Panc1 (cell line): ENCODE measurements around the gene KDM5A. TPM values are rescaled to one million over a fixed set of nuclear protein-coding genes. Genes with fewer than 3 reads are reported as not detected.

Experiments
- ATAC-seq: fragments of 200-7000 bp; cut with Tn5 transposase; 2 replicates; pipeline ENCODE4 v1.9.1; 2020; ENCODE audit warnings: mild to moderate bottlenecking, moderate library complexity
- BruUV-seq: library from RNA; stranded (reverse); fragments of 400-500 nt; replicated peaks from 2 replicates; lab custom pipeline; 2021; lab: Mats Ljungman, UMichigan
- CTCF ChIA-PET: fragments of 300-600 bp; sonication (Branson Sonifier 250); formaldehyde crosslinking; loops from one replicate; lab custom pipeline; 2022; ENCODE audit warnings: antibody characterized with exemption; lab: Charles Lee
- POLR2A ChIA-PET: fragments of 300-600 bp; sonication (Branson Sonifier 250); formaldehyde crosslinking; loops from one replicate; lab custom pipeline; 2022; ENCODE audit warnings: antibody characterized with exemption; lab: Charles Lee
- DNase-seq: peaks from one replicate; pipeline ENCODE4 v3.0.0-alpha.2; 2010; ENCODE audit warnings: low read depth, low spot score
- H3K27ac ChIP-seq: 2 replicates; pipeline ENCODE4 v1.5.1; 2011; ENCODE audit warnings: mild to moderate bottlenecking, low read length, inconsistent platforms
- H3K27me3 ChIP-seq: fragments of 200-500 bp; sonication (Bioruptor generic); 2 replicates; pipeline ENCODE4 v1.6.0; 2014; ENCODE audit warnings: low read length, inconsistent platforms; ENCODE audit not compliant: control insufficient read depth, insufficient read depth
- H3K36me3 ChIP-seq: fragments of 200-500 bp; sonication (Bioruptor generic); 2 replicates; pipeline ENCODE4 v1.5.1; 2014; ENCODE audit warnings: inconsistent platforms, mild to moderate bottlenecking, low read length, moderate library complexity; ENCODE audit not compliant: control insufficient read depth, insufficient read depth
- H3K4me1 ChIP-seq: 2 replicates; pipeline ENCODE4 v1.5.1; 2011; ENCODE audit warnings: inconsistent platforms, mild to moderate bottlenecking, low read length, moderate library complexity; ENCODE audit not compliant: control insufficient read depth, insufficient read depth
- H3K4me3 ChIP-seq, 2 experiments: 2 replicates each; pipeline ENCODE4 v1.5.1; 2011 to 2012; ENCODE audit warnings: low read depth in 2 of 2, low read length in 2 of 2, mild to moderate bottlenecking in 2 of 2, inconsistent platforms in 1 of 2, moderate library complexity in 1 of 2
- H3K9me3 ChIP-seq: fragments of 200-500 bp; sonication (Bioruptor generic); 2 replicates; pipeline ENCODE4 v1.5.1; 2014; ENCODE audit warnings: low read depth, mild to moderate bottlenecking, inconsistent platforms, low read length, moderate library complexity; ENCODE audit not compliant: control insufficient read depth, insufficient read depth
- POLR2AphosphoS5 ChIP-seq: IDR thresholded peaks from 2 replicates; pipeline ENCODE4 v1.6.1; 2012; ENCODE audit warnings: mild to moderate bottlenecking, low read depth, low read length, moderate library complexity
- SIN3A ChIP-seq: IDR thresholded peaks from 2 replicates; pipeline ENCODE4 v1.6.1; 2012; ENCODE audit warnings: low read depth, mild to moderate bottlenecking, low read length, moderate library complexity, borderline replicate concordance; ENCODE audit not compliant: insufficient read depth
- TCF7L2 ChIP-seq: IDR thresholded peaks from 2 replicates; pipeline ENCODE4 v1.6.1; 2011; ENCODE audit warnings: mild to moderate bottlenecking, low read depth, low read length, inconsistent platforms
- in situ Hi-C: cut with HindIII; loops from 2 replicates; pipeline ENCODE4 v1.10.0; 2016; ENCODE audit warnings: low sequenced_read_pairs, low pct_unique_long_range_greater_than_20kb
- intact Hi-C: fragments of 100-400 bp; cut with micrococcal nuclease; formaldehyde crosslinking; loops from one replicate; pipeline ENCODE4 v1.10.0; 2022; ENCODE audit not compliant: unreplicated experiment
- total RNA-seq: library from RNA; stranded (reverse); gene quantifications from one replicate; pipeline ENCODE4 v1.2.1, GENCODE V29; 2021; ENCODE audit not compliant: unreplicated experiment
- TF ChIP-seq, protein P1 (sequence below), 2 experiments: IDR thresholded peaks; 2 replicates each; pipeline ENCODE4 v1.6.1; 2011 to 2012; ENCODE audit warnings: low read depth in 2 of 2, control low read depth in 1 of 2, low read length in 1 of 2, mild to moderate bottlenecking in 1 of 2, moderate library complexity in 1 of 2; ENCODE audit not compliant: insufficient read depth in 1 of 2
- TF ChIP-seq, protein P2 (sequence below): fragments of 450-650 bp; IDR thresholded peaks from 2 replicates; pipeline ENCODE4 v1.5.1; 2017; ENCODE audit warnings: mild to moderate bottlenecking

KDM5A gene
- total RNA-seq, 1 experiment from 2014 or later: 49.0 TPM

DNA sequence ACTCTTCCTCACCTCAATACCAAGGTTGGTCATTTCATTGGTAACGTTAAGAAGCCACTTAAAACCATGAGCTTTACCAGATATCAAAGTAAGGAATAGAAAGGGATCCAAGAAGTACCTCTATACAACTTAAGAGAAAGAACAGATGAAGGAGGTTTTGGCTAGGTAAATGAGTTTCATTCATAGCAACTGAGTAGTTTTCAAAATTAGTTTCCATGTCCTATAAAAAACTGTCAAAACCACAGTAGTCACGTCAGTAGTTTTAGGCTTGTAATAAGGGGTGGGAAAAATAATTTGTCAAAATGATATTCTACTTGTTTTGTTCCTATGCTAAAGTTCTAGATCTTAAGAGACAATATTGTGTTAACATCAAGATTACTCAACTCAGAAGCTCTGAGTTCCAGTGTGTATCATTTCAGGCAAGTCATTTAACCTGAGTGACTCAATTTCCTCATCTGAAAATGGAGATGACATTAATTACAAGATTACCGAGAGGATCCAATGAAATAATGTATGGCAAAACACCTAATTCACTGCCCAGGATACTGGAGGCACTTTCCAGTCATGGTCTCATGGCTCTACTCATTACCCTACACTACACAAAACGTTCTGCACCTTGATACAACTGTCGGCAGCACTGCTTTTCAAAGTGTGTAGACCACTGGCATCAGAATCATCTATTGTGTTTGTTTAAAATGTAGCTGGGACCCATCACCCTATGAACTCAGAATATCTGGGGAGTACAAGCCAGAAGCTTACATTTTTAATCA is 102.4 kb downstream of the KDM5A start:
- H3K4me1 ChIP-seq: no peaks in the 10 kb centered on the region
- CTCF ChIA-PET: no interaction called here
- intact Hi-C loops: no loop called here

DNA sequence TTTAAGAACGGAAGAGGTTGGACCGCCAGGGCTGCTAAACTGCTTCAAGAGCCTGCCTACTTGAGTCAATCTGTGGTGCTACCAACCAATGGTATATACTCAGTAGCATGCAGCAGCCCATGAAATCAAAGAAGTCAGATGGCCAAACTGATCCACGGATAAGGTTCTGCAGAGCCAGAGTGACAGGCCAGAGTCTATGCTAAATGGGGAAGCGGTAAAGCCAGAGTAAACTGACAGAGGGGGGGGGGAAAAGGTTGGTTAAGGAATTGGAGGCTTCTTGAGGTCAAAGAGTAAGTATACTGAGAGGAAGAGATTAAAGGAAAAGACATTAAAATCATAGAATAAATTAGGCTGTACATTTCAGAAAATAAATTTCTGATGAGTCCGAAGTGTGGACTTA is 111.1 kb downstream of the KDM5A start:
- no peaks in the 10 kb centered on the region for H3K27me3 ChIP-seq
- POLR2A ChIA-PET: no interaction called here
- ATAC-seq: no peak
- CTCF ChIA-PET: no interaction called here
- H3K27ac ChIP-seq: no peak overlapping the region
- no peak overlapping the region for H3K4me3 ChIP-seq
- in situ Hi-C loops: no loop called here
- DNase-seq: no peak
- no peaks in the 10 kb centered on the region for H3K9me3 ChIP-seq
- no TSS peak for BruUV-seq
- H3K4me1 ChIP-seq: no peaks in the 10 kb centered on the region
- TF ChIP-seq, protein P1, sequence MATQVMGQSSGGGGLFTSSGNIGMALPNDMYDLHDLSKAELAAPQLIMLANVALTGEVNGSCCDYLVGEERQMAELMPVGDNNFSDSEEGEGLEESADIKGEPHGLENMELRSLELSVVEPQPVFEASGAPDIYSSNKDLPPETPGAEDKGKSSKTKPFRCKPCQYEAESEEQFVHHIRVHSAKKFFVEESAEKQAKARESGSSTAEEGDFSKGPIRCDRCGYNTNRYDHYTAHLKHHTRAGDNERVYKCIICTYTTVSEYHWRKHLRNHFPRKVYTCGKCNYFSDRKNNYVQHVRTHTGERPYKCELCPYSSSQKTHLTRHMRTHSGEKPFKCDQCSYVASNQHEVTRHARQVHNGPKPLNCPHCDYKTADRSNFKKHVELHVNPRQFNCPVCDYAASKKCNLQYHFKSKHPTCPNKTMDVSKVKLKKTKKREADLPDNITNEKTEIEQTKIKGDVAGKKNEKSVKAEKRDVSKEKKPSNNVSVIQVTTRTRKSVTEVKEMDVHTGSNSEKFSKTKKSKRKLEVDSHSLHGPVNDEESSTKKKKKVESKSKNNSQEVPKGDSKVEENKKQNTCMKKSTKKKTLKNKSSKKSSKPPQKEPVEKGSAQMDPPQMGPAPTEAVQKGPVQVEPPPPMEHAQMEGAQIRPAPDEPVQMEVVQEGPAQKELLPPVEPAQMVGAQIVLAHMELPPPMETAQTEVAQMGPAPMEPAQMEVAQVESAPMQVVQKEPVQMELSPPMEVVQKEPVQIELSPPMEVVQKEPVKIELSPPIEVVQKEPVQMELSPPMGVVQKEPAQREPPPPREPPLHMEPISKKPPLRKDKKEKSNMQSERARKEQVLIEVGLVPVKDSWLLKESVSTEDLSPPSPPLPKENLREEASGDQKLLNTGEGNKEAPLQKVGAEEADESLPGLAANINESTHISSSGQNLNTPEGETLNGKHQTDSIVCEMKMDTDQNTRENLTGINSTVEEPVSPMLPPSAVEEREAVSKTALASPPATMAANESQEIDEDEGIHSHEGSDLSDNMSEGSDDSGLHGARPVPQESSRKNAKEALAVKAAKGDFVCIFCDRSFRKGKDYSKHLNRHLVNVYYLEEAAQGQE (IDR thresholded peaks at IDR 0.05; ENCODE audit: insufficient read depth in 1 of 2, low read depth in 2 of 2, low read length in 1 of 2): no peak
- TF ChIP-seq, protein P2, sequence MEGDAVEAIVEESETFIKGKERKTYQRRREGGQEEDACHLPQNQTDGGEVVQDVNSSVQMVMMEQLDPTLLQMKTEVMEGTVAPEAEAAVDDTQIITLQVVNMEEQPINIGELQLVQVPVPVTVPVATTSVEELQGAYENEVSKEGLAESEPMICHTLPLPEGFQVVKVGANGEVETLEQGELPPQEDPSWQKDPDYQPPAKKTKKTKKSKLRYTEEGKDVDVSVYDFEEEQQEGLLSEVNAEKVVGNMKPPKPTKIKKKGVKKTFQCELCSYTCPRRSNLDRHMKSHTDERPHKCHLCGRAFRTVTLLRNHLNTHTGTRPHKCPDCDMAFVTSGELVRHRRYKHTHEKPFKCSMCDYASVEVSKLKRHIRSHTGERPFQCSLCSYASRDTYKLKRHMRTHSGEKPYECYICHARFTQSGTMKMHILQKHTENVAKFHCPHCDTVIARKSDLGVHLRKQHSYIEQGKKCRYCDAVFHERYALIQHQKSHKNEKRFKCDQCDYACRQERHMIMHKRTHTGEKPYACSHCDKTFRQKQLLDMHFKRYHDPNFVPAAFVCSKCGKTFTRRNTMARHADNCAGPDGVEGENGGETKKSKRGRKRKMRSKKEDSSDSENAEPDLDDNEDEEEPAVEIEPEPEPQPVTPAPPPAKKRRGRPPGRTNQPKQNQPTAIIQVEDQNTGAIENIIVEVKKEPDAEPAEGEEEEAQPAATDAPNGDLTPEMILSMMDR: no peak
- TF ChIP-seq TCF7L2: no peak
- TF ChIP-seq SIN3A: no peak
- no peak for TF ChIP-seq POLR2AphosphoS5
- H3K36me3 ChIP-seq: no peaks in the 10 kb centered on the region
- intact Hi-C loops: no loop called here

More for the DNA sequence above, 102.4 kb downstream of the KDM5A start:
- Histone ChIP-seq H3K36me3 (no peaks in the 10 kb centered on the region; the same call in 1 of the 2 replicates), H3K4me3 (no peak overlapping the region), H3K9me3 (no peaks in the 10 kb centered on the region), H3K27ac (no peak overlapping the region), H3K27me3 (no peaks in the 10 kb centered on the region)
- DNase-seq: no peak
- no peak for ATAC-seq
- in situ Hi-C loops: no loop called here
- TF ChIP-seq POLR2AphosphoS5: no peak
- TF ChIP-seq, protein P2: no peak
- TF ChIP-seq, protein P1 (IDR thresholded peaks at IDR 0.05; ENCODE audit: insufficient read depth in 1 of 2, low read depth in 2 of 2, low read length in 1 of 2): no peak
- TF ChIP-seq TCF7L2: no peak
- no peak for TF ChIP-seq SIN3A
- no TSS peak for BruUV-seq
- POLR2A ChIA-PET: no interaction called here
